Endothelial cell of umbilical vein (primary cell): ENCODE results near the gene LTBP1. TPM values are rescaled to one million over a fixed set of nuclear protein-coding genes. Genes with fewer than 3 reads are reported as not detected.

Experiments used
- BruUV-seq: library from RNA; stranded (reverse); fragments of 400-500 nt; replicated peaks from 2 replicates; lab custom pipeline; 2021; lab: Mats Ljungman, UMichigan
- CTCF ChIA-PET: fragments of 300-600, 350-600 bp; sonication (Branson Sonifier 250); formaldehyde crosslinking; loops from one replicate; lab custom pipeline; 2021; ENCODE audit warnings: antibody characterized with exemption, inconsistent platforms; lab: Charles Lee
- POLR2A ChIA-PET: fragments of 300-600, 350-600 bp; sonication (Branson Sonifier 250); formaldehyde crosslinking; loops from one replicate; lab custom pipeline; 2021; ENCODE audit warnings: antibody characterized with exemption, inconsistent platforms; lab: Charles Lee
- DNase-seq: peaks from one replicate; pipeline ENCODE4 v3.0.0-alpha.2; 2011; ENCODE audit warnings: low read depth, low spot score
- FAIRE-seq: peaks from 2 replicates; lab custom pipeline; 2011; peaks lifted over from hg19 to GRCh38; lab: Jason Lieb, UNC
- H2AFZ ChIP-seq: 2 replicates; pipeline ENCODE4 v1.6.0; 2012; ENCODE audit warnings: low read depth, low read length, control low read depth, inconsistent platforms
- H3K27ac ChIP-seq: 2 replicates; pipeline ENCODE4 v1.5.1; 2011; ENCODE audit warnings: low read depth, mild to moderate bottlenecking, control low read depth, low read length, moderate library complexity; ENCODE audit not compliant: insufficient read depth
- H3K27me3 ChIP-seq, 2 experiments: 2 replicates each; pipeline versions ENCODE4 v1.6.0 to v1.6.1; 2011; ENCODE audit warnings: low read length in 2 of 2, mixed read lengths in 1 of 2; ENCODE audit not compliant: control insufficient read depth in 2 of 2, insufficient read depth in 2 of 2
- H3K36me3 ChIP-seq, 2 experiments: 2 replicates in 1 of 2; 3 replicates in 1 of 2; pipeline ENCODE4 v1.5.1; 2011; ENCODE audit warnings: low read length in 2 of 2, mild to moderate bottlenecking in 1 of 2, moderate library complexity in 1 of 2; ENCODE audit not compliant: control insufficient read depth in 2 of 2, insufficient read depth in 2 of 2; ENCODE audit errors: extremely low read depth in 1 of 2
- H3K4me1 ChIP-seq: 3 replicates; pipeline ENCODE4 v1.5.1; 2011; ENCODE audit warnings: mild to moderate bottlenecking, low read length; ENCODE audit not compliant: control insufficient read depth, insufficient read depth; ENCODE audit errors: extremely low read depth
- H3K4me2 ChIP-seq: 2 replicates; pipeline ENCODE4 v1.6.1; 2011; ENCODE audit warnings: low read length, control low read depth, mixed read lengths; ENCODE audit not compliant: insufficient read depth
- H3K4me3 ChIP-seq, 3 experiments: fragments of 200-600 bp in 1 of 3; sonication (generic), shearing (Covaris generic) in 1 of 3; replicated peaks in 1 of 3; 2 replicates each; pipeline ENCODE4 v1.5.1; 2011 to 2016; ENCODE audit warnings: control low read depth in 3 of 3, low read length in 3 of 3, mild to moderate bottlenecking in 2 of 3, inconsistent platforms in 1 of 3, low read depth in 1 of 3, moderate library complexity in 1 of 3; ENCODE audit not compliant: insufficient read depth in 1 of 3
- H3K79me2 ChIP-seq: 2 replicates; pipeline ENCODE4 v1.6.0; 2012; ENCODE audit warnings: low read length, inconsistent platforms; ENCODE audit not compliant: control insufficient read depth, insufficient read depth
- H3K9ac ChIP-seq: replicated peaks from 2 replicates; pipeline ENCODE3; 2011; ENCODE audit warnings: low read length, control low read depth; ENCODE audit not compliant: insufficient read depth; ENCODE audit errors: extremely low read depth
- H3K9me1 ChIP-seq: replicated peaks from 3 replicates; pipeline ENCODE4 v1.6.0; 2011; ENCODE audit warnings: mild to moderate bottlenecking, low read length; ENCODE audit not compliant: control insufficient read depth, insufficient read depth; ENCODE audit errors: extremely low read depth
- H3K9me3 ChIP-seq: replicated peaks from 2 replicates; pipeline ENCODE4 v1.5.1; 2012; ENCODE audit warnings: low read length, inconsistent platforms; ENCODE audit not compliant: control insufficient read depth, insufficient read depth
- H4K20me1 ChIP-seq: replicated peaks from 2 replicates; pipeline ENCODE3; 2011; ENCODE audit warnings: mild to moderate bottlenecking, low read length; ENCODE audit not compliant: control insufficient read depth, insufficient read depth; ENCODE audit errors: extremely low read depth
- EZH2 ChIP-seq: IDR thresholded peaks from 2 replicates; pipeline ENCODE4 v1.6.1; 2012; ENCODE audit warnings: borderline replicate concordance, low read depth, mild to moderate bottlenecking, moderate library complexity, low read length, inconsistent platforms; ENCODE audit not compliant: severe bottlenecking
- FOS ChIP-seq: IDR thresholded peaks from 2 replicates; pipeline ENCODE4 v1.6.1; 2011; ENCODE audit warnings: mild to moderate bottlenecking, low read length, moderate library complexity, borderline replicate concordance; ENCODE audit not compliant: insufficient read depth
- GATA2 ChIP-seq: IDR thresholded peaks from 2 replicates; pipeline ENCODE4 v1.7.0; 2011; ENCODE audit warnings: low read depth, mild to moderate bottlenecking, moderate library complexity, mixed read lengths, low read length; ENCODE audit not compliant: insufficient read length, insufficient read depth
- JUN ChIP-seq: IDR thresholded peaks from 2 replicates; pipeline ENCODE4 v1.6.1; 2011; ENCODE audit warnings: borderline replicate concordance, low read depth; ENCODE audit not compliant: insufficient read length, insufficient read depth
- MYC ChIP-seq: IDR thresholded peaks from one replicate; pipeline ENCODE4 v1.6.1; 2011; ENCODE audit warnings: mild to moderate bottlenecking, low read depth, low read length
- POLR2A ChIP-seq: IDR thresholded peaks from 2 replicates; pipeline ENCODE4 v1.6.1; 2012; ENCODE audit warnings: low read depth, mild to moderate bottlenecking, control low read depth, low read length
- POLR2AphosphoS5 ChIP-seq: IDR thresholded peaks from 2 replicates; pipeline ENCODE4 v1.6.1; 2012; ENCODE audit warnings: low read depth, mild to moderate bottlenecking, control low read depth, low read length, moderate library complexity; ENCODE audit not compliant: insufficient read depth
- dilution Hi-C: fragments of 300-500 bp; cut with MboI; formaldehyde crosslinking; loops from one replicate; pipeline ENCODE4 v1.15.0; 2019; ENCODE audit warnings: low sequenced_read_pairs; ENCODE audit not compliant: extremely low pct_ligation_motif_present
- intact Hi-C: fragments of 100-400 bp; cut with micrococcal nuclease; formaldehyde crosslinking; loops from one replicate; pipeline ENCODE4 v1.10.0; 2022
- polyA plus RNA-seq, 4 experiments: library from polyadenylated mRNA; depleted of rRNA in 3 of 4; stranded (reverse) in 3 of 4; unstranded in 1 of 4; fragments of >200 nt; gene quantifications; 2 replicates each; pipeline versions ENCODE4 v1.2.1 to v1.2.3, GENCODE V29; 2011 to 2012; ENCODE audit warnings: missing spikeins in 1 of 4
- total RNA-seq: library from RNA; stranded (reverse); gene quantifications from 2 replicates; pipeline ENCODE4 v1.2.3, GENCODE V29; 2021
- TF ChIP-seq, protein P1 (sequence below), 2 donors: IDR thresholded peaks; 1 replicate in 1 of 2; 2 replicates in 1 of 2; pipeline ENCODE4 v1.5.1; 2011; ENCODE audit warnings: low read length in 2 of 2, mild to moderate bottlenecking in 2 of 2, moderate library complexity in 2 of 2, control low read depth in 1 of 2, inconsistent platforms in 1 of 2, low read depth in 1 of 2; ENCODE audit not compliant: insufficient read depth in 1 of 2; ENCODE audit errors: extremely low read depth in 1 of 2
- TF ChIP-seq, protein P2 (sequence below): IDR thresholded peaks from 2 replicates; pipeline ENCODE4 v1.6.1; 2011; ENCODE audit not compliant: insufficient read depth, insufficient read length

The LTBP1 gene
- total and polyA plus RNA-seq, 2 donors (not counting 3 experiments of a cell fraction or from before 2014, with no cell fraction given): 57.4 to 68.2 TPM

GRCh38 chr2:33060405-33060804 lies 113.7 kb downstream of the LTBP1 start:
- intact Hi-C loops: no loop called here

More at GRCh38 chr2:33060405-33060804, 113.7 kb downstream of the LTBP1 start:
- Histone ChIP-seq H4K20me1 (no peaks in the 10 kb centered on the region), H2AFZ (no peak overlapping the region), H3K9ac (no peak overlapping the region), H3K27me3 (no peaks in the 10 kb centered on the region), H3K9me3 (no peaks in the 10 kb centered on the region), H3K4me2 (no peak overlapping the region), H3K79me2 (no peaks in the 10 kb centered on the region), H3K4me1 (peaks cover 15% of the 10 kb centered on the region), H3K9me1 (no peaks in the 10 kb centered on the region), H3K27ac (no peak overlapping the region), H3K36me3 (no peaks in the 10 kb centered on the region), H3K4me3 (no peak overlapping the region)
- ChIA-PET CTCF (interaction anchor here (1.9 kb wide), 1 partner anchor 26 kb away, joined by 5 read pairs; no protein-coding TSS in a partner anchor), POLR2A (no interaction called here)
- dilution Hi-C loops: no loop called here
- BruUV-seq: no TSS peak
- DNase-seq (no peak), FAIRE-seq (no peak)
- no peak for TF ChIP-seq POLR2AphosphoS5
- TF ChIP-seq, protein P1, sequence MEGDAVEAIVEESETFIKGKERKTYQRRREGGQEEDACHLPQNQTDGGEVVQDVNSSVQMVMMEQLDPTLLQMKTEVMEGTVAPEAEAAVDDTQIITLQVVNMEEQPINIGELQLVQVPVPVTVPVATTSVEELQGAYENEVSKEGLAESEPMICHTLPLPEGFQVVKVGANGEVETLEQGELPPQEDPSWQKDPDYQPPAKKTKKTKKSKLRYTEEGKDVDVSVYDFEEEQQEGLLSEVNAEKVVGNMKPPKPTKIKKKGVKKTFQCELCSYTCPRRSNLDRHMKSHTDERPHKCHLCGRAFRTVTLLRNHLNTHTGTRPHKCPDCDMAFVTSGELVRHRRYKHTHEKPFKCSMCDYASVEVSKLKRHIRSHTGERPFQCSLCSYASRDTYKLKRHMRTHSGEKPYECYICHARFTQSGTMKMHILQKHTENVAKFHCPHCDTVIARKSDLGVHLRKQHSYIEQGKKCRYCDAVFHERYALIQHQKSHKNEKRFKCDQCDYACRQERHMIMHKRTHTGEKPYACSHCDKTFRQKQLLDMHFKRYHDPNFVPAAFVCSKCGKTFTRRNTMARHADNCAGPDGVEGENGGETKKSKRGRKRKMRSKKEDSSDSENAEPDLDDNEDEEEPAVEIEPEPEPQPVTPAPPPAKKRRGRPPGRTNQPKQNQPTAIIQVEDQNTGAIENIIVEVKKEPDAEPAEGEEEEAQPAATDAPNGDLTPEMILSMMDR (IDR thresholded peaks at IDR 0.05; ENCODE audit: extremely low read depth in 1 of 2, insufficient read depth in 1 of 2, low read depth in 1 of 2, low read length in 2 of 2): no peak
- no peak for TF ChIP-seq FOS
- TF ChIP-seq JUN: no peak
- TF ChIP-seq GATA2: no peak
- TF ChIP-seq MYC: no peak
- TF ChIP-seq, protein P2, sequence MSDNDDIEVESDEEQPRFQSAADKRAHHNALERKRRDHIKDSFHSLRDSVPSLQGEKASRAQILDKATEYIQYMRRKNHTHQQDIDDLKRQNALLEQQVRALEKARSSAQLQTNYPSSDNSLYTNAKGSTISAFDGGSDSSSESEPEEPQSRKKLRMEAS: no peak
- no peak for TF ChIP-seq EZH2
- TF ChIP-seq POLR2A: no peak
